H1 (cell line): ENCODE measurements around the gene SND1. TPM values are rescaled to one million over a fixed set of nuclear protein-coding genes. Genes with fewer than 3 reads are reported as not detected.

Experiments
- BCL11A ChIP-seq, 2 experiments: IDR thresholded peaks; one replicate each; pipeline ENCODE4 v1.6.1; 2011; ENCODE audit warnings: low read depth in 2 of 2, low read length in 2 of 2, mild to moderate bottlenecking in 2 of 2
- polyA plus RNA-seq, 7 experiments: library from polyadenylated mRNA; depleted of rRNA in 3 of 7; stranded (reverse) in 5 of 7; unstranded in 2 of 7; fragments of >200 nt in 5 of 7; fragments of 200-250 nt in 2 of 7; gene quantifications; 1 replicate in 5 of 7; 2 replicates in 1 of 7; 4 replicates in 1 of 7; pipeline versions ENCODE4 v1.2.1 to v1.2.3, GENCODE V29; 2011 to 2013; ENCODE audit warnings: missing spikeins in 2 of 7, mixed read lengths in 2 of 7
- total RNA-seq: library from RNA; stranded (reverse); fragmentation: NEBNext Ultra II Directional; extraction: Animal tissue kit (Norgen Biotek cat#: 25700); gene quantifications from 2 replicates; pipeline ENCODE4 v1.2.1, GENCODE V29; 2021

SND1 gene
- total and polyA plus RNA-seq, 2 of the 8 experiments (the other 6 are each of a cell fraction or from before 2014, with no cell fraction given): 122 to 290 TPM

DNA sequence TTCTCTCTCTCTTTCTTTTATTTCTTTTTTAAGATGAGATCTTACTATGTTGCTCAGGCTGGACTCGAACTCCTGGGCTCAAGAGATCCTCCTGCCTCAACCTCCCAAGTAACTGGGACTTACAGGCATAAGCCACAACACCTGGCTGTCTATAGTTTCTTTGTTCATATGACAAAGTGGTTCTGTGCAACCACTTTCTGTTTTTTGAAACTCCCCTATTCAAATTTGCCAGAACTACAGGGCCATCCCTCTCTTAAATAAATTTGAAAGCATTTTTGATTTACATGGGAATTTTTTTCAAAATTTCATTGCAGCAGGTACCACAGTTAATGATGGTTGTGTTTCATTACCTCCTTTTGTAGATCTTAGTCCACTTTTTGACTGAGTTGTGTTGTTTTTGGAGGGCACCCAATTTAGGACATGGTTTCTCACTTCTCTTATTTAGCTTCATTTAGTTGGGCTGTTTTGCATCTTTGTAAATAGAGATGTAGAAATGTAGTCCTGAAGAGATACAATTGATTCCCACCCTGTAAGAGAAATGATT is 260.0 kb downstream of the SND1 start (continued):
- TF ChIP-seq BCL11A (IDR thresholded peaks at IDR 0.05; ENCODE audit: low read depth in 2 of 2, low read length in 2 of 2): no peak
